ENCODE measurements around the gene THSD7A.
"Not testable (repeated sequence)": the region's sequence is repeated elsewhere in the genome, so short reads cannot be mapped to it uniquely, and the experiment has no call there.

Gene THSD7A

GRCh38 chr7:11447106-11447505 is 384.9 kb downstream of the THSD7A start:
- no peak overlapping the region for H3K27ac ChIP-seq (ENCODE audit: low read depth, low read length)
- no peak overlapping the region for H3K14ac ChIP-seq (ENCODE audit: low read length)
- no peak overlapping the region for H2BK5ac ChIP-seq (ENCODE audit: low read depth, low read length, poor library complexity)
- H2AFZ ChIP-seq (ENCODE audit: insufficient read depth, low read length, poor library complexity): no peak overlapping the region
- no peak overlapping the region for H3K18ac ChIP-seq (ENCODE audit: low read length)
- H3K23ac ChIP-seq (ENCODE audit: low read length): no peak overlapping the region
- no peak overlapping the region for H2BK120ac ChIP-seq (ENCODE audit: insufficient read depth, low read length, poor library complexity)
- peak overlapping the region; percentile 89 for H3K9ac ChIP-seq (ENCODE audit: low read length)
- no peak overlapping the region for H2BK12ac ChIP-seq (ENCODE audit: low read length)
- no peak overlapping the region for H2AK5ac ChIP-seq (ENCODE audit: low read length)
- H4K8ac ChIP-seq (ENCODE audit: low read depth, low read length): no peak overlapping the region
- no peak overlapping the region for H4K12ac ChIP-seq (ENCODE audit: low read depth, low read length)
- H3K4me2 ChIP-seq (ENCODE audit: low read length): no peak overlapping the region
- H4K91ac ChIP-seq (ENCODE audit: low read depth, low read length): no peak overlapping the region
- no CpG with 5 or more reads among the region's 4 CpGs for WGBS (ENCODE audit: extremely low coverage, insufficient coverage, insufficient read length)
- no peaks in the 10 kb centered on the region for H3K4me1 ChIP-seq (ENCODE audit: control insufficient read depth in 1 of 2, insufficient read depth in 2 of 2, low read length in 2 of 2)
- no peak overlapping the region for H3K4ac ChIP-seq (ENCODE audit: low read depth, low read length)
- H3K4me3 ChIP-seq (ENCODE audit: low read depth, low read length): no peak overlapping the region
- H3K79me1 ChIP-seq (ENCODE audit: low read length): no peaks in the 10 kb centered on the region
- no peaks in the 10 kb centered on the region for H3K9me3 ChIP-seq (ENCODE audit: insufficient read depth, low read depth, low read length)
- no peak for DNase-seq
- no peaks in the 10 kb centered on the region for H3K27me3 ChIP-seq (ENCODE audit: insufficient read depth, low read length)
- no peaks in the 10 kb centered on the region for H3K36me3 ChIP-seq (ENCODE audit: control insufficient read depth in 1 of 2, insufficient read depth in 2 of 2, low read length in 2 of 2)
- no peaks in the 10 kb centered on the region for H3K79me2 ChIP-seq (ENCODE audit: control insufficient read depth, insufficient read depth, low read length, poor library complexity)

GRCh38 chr7:11443934-11444333 is 388.1 kb downstream of the THSD7A start:
- H3K18ac ChIP-seq (ENCODE audit: low read length); H3K36me3 ChIP-seq (ENCODE audit: control insufficient read depth in 1 of 2, insufficient read depth in 2 of 2, low read length in 2 of 2); H3K9ac ChIP-seq (ENCODE audit: low read length); H3K4me2 ChIP-seq (ENCODE audit: low read length); H3K27me3 ChIP-seq (ENCODE audit: insufficient read depth, low read length); H2AFZ ChIP-seq (ENCODE audit: insufficient read depth, low read length, poor library complexity); H3K23ac ChIP-seq (ENCODE audit: low read length); H3K27ac ChIP-seq (ENCODE audit: low read depth, low read length); H2AK5ac ChIP-seq (ENCODE audit: low read length); H2BK120ac ChIP-seq (ENCODE audit: insufficient read depth, low read length, poor library complexity); H3K14ac ChIP-seq (ENCODE audit: low read length); H2BK12ac ChIP-seq (ENCODE audit: low read length); DNase-seq; H3K4ac ChIP-seq (ENCODE audit: low read depth, low read length); H2BK5ac ChIP-seq (ENCODE audit: low read depth, low read length, poor library complexity); H4K91ac ChIP-seq (ENCODE audit: low read depth, low read length); H4K8ac ChIP-seq (ENCODE audit: low read depth, low read length); H3K9me3 ChIP-seq (ENCODE audit: insufficient read depth, low read depth, low read length); H3K4me1 ChIP-seq (ENCODE audit: control insufficient read depth in 1 of 2, insufficient read depth in 2 of 2, low read length in 2 of 2); H4K12ac ChIP-seq (ENCODE audit: low read depth, low read length); H3K79me2 ChIP-seq (ENCODE audit: control insufficient read depth, insufficient read depth, low read length, poor library complexity); H3K4me3 ChIP-seq (ENCODE audit: low read depth, low read length); H3K79me1 ChIP-seq (ENCODE audit: low read length): not testable (repeated sequence)
- WGBS (ENCODE audit: extremely low coverage, insufficient coverage, insufficient read length): no CpG with 5 or more reads among the region's 4 CpGs

GRCh38 chr7:11437994-11438393 is 394.0 kb downstream of the THSD7A start:
- Histone ChIP-seq H3K4me1 (ENCODE audit: control insufficient read depth in 1 of 2, insufficient read depth in 2 of 2, low read length in 2 of 2) (no peaks in the 10 kb centered on the region), H3K79me1 (ENCODE audit: low read length) (no peaks in the 10 kb centered on the region), H3K27ac (ENCODE audit: low read depth, low read length) (no peak overlapping the region), H3K9ac (ENCODE audit: low read length) (no peak overlapping the region), H3K27me3 (ENCODE audit: insufficient read depth, low read length) (no peaks in the 10 kb centered on the region), H4K91ac (ENCODE audit: low read depth, low read length) (no peak overlapping the region), H3K4ac (ENCODE audit: low read depth, low read length) (no peak overlapping the region), H2AK5ac (ENCODE audit: low read length) (no peak overlapping the region), H4K8ac (ENCODE audit: low read depth, low read length) (no peak overlapping the region), H2AFZ (ENCODE audit: insufficient read depth, low read length, poor library complexity) (no peak overlapping the region), H3K79me2 (ENCODE audit: control insufficient read depth, insufficient read depth, low read length, poor library complexity) (no peaks in the 10 kb centered on the region), H2BK5ac (ENCODE audit: low read depth, low read length, poor library complexity) (no peak overlapping the region), H3K9me3 (ENCODE audit: insufficient read depth, low read depth, low read length) (no peaks in the 10 kb centered on the region), H3K4me2 (ENCODE audit: low read length) (no peak overlapping the region), H3K18ac (ENCODE audit: low read length) (no peak overlapping the region), H3K23ac (ENCODE audit: low read length) (no peak overlapping the region), H3K14ac (ENCODE audit: low read length) (no peak overlapping the region), H4K12ac (ENCODE audit: low read depth, low read length) (no peak overlapping the region), H3K36me3 (ENCODE audit: control insufficient read depth in 1 of 2, insufficient read depth in 2 of 2, low read length in 2 of 2) (no peaks in the 10 kb centered on the region), H2BK12ac (ENCODE audit: low read length) (no peak overlapping the region), H2BK120ac (ENCODE audit: insufficient read depth, low read length, poor library complexity) (no peak overlapping the region), H3K4me3 (ENCODE audit: low read depth, low read length) (no peak overlapping the region)
- no peak for DNase-seq
- WGBS (ENCODE audit: extremely low coverage, insufficient coverage, insufficient read length): no CpG with 5 or more reads among the region's 1 CpG

- H4K91ac ChIP-seq (ENCODE audit: low read depth, low read length): no peak overlapping the region
Measured at GRCh38 chr7:11436773-11437524, 395.0 kb downstream of the THSD7A start.

More at GRCh38 chr7:11436773-11437524, 395.0 kb downstream of the THSD7A start:
- H3K14ac ChIP-seq (ENCODE audit: low read length): no peak overlapping the region
- no peak overlapping the region for H3K27ac ChIP-seq (ENCODE audit: low read depth, low read length)
- no peak overlapping the region for H3K23ac ChIP-seq (ENCODE audit: low read length)
- no peak overlapping the region for H2BK120ac ChIP-seq (ENCODE audit: insufficient read depth, low read length, poor library complexity)
- H4K12ac ChIP-seq (ENCODE audit: low read depth, low read length): no peak overlapping the region
- no peaks in the 10 kb centered on the region for H3K79me1 ChIP-seq (ENCODE audit: low read length)
- no peak overlapping the region for H2BK5ac ChIP-seq (ENCODE audit: low read depth, low read length, poor library complexity)
- no peak overlapping the region for H3K4ac ChIP-seq (ENCODE audit: low read depth, low read length)
- no peak overlapping the region for H2AFZ ChIP-seq (ENCODE audit: insufficient read depth, low read length, poor library complexity)
- H3K36me3 ChIP-seq (ENCODE audit: control insufficient read depth in 1 of 2, insufficient read depth in 2 of 2, low read length in 2 of 2): no peaks in the 10 kb centered on the region
- no peaks in the 10 kb centered on the region for H3K79me2 ChIP-seq (ENCODE audit: control insufficient read depth, insufficient read depth, low read length, poor library complexity)
- no peak overlapping the region for H2BK12ac ChIP-seq (ENCODE audit: low read length)
- no CpG with 5 or more reads among the region's 2 CpGs for WGBS (ENCODE audit: extremely low coverage, insufficient coverage, insufficient read length)
- H2AK5ac ChIP-seq (ENCODE audit: low read length): no peak overlapping the region
- no peak overlapping the region for H3K4me2 ChIP-seq (ENCODE audit: low read length)
- no peaks in the 10 kb centered on the region for H3K27me3 ChIP-seq (ENCODE audit: insufficient read depth, low read length)
- H3K9me3 ChIP-seq (ENCODE audit: insufficient read depth, low read depth, low read length): no peaks in the 10 kb centered on the region
- H3K4me1 ChIP-seq (ENCODE audit: control insufficient read depth in 1 of 2, insufficient read depth in 2 of 2, low read length in 2 of 2): no peaks in the 10 kb centered on the region
- no peak overlapping the region for H3K4me3 ChIP-seq (ENCODE audit: low read depth, low read length)
- no peak overlapping the region for H4K8ac ChIP-seq (ENCODE audit: low read depth, low read length)
- no peak overlapping the region for H3K9ac ChIP-seq (ENCODE audit: low read length)
- no peak overlapping the region for H3K18ac ChIP-seq (ENCODE audit: low read length)
- no peak for DNase-seq

Data from trophoblast cell (in vitro differentiated cells and primary cell).